HepG2 (cell line): Measurements from ENCODE around the gene ARL8B. TPM values are rescaled to one million over a fixed set of nuclear protein-coding genes. Genes with fewer than 3 reads are reported as not detected.

Experiments
- ATAC-seq: fragments of 200-7000 bp; cut with Tn5 transposase; 3 replicates; pipeline ENCODE4 v1.9.1; 2020; ENCODE audit warnings: mild to moderate bottlenecking, moderate library complexity
- BruUV-seq: library from RNA; stranded (reverse); fragments of 400-500 nt; replicated peaks from 2 replicates; lab custom pipeline; 2021; lab: Mats Ljungman, UMichigan
- CTCF ChIA-PET: fragments of 300-600 bp; formaldehyde crosslinking; extraction: SDS; loops from one replicate; lab custom pipeline; 2021; ENCODE audit warnings: low total read pairs, inconsistent platforms, low intra/inter-chr PET ratio; lab: Yijun Ruan, JAX
- POLR2A ChIA-PET: fragments of 350-600 bp; sonication (Branson Sonifier 250); formaldehyde crosslinking; loops from one replicate; lab custom pipeline; 2020; ENCODE audit warnings: antibody characterized with exemption, inconsistent platforms; lab: Yijun Ruan, JAX
- DNase-seq: peaks from one replicate; pipeline ENCODE4 v3.0.0-alpha.2; 2015; ENCODE audit warnings: low spot score
- FAIRE-seq: peaks from 3 replicates; lab custom pipeline; 2011; peaks lifted over from hg19 to GRCh38; lab: Jason Lieb, UNC
- H2AFZ ChIP-seq: one replicate; pipeline ENCODE4 v1.6.1; 2011; ENCODE audit warnings: low read length, inconsistent platforms
- H3K27ac ChIP-seq: fragments of 300-600 bp; 3 replicates; pipeline ENCODE4 v1.8.0; 2011; ENCODE audit warnings: mixed run types, mild to moderate bottlenecking, mixed read lengths, low read length, inconsistent platforms; ENCODE audit not compliant: insufficient read depth; ENCODE audit errors: extremely low read length
- H3K27me3 ChIP-seq, 2 experiments: fragments of 200-600 bp in 1 of 2; 2 replicates in 1 of 2; 3 replicates in 1 of 2; pipeline versions ENCODE4 v1.6.0 to v1.8.0; 2011; ENCODE audit warnings: low read length in 2 of 2, mild to moderate bottlenecking in 2 of 2, moderate library complexity in 2 of 2, inconsistent platforms in 1 of 2; ENCODE audit not compliant: insufficient read depth in 2 of 2, control insufficient read depth in 1 of 2
- H3K36me3 ChIP-seq, 2 experiments: fragments of 200-600 bp in 1 of 2; replicated peaks in 1 of 2; 2 replicates in 1 of 2; 3 replicates in 1 of 2; pipeline versions ENCODE4 v1.5.1 to v1.8.0; 2011; ENCODE audit warnings: low read length in 2 of 2, inconsistent platforms in 1 of 2; ENCODE audit not compliant: insufficient read depth in 2 of 2, control insufficient read depth in 1 of 2
- H3K4me1 ChIP-seq: 2 replicates; pipeline ENCODE4 v1.5.1; 2012; ENCODE audit warnings: low read length, inconsistent platforms; ENCODE audit not compliant: insufficient read depth
- H3K4me2 ChIP-seq: 2 replicates; pipeline ENCODE4 v1.6.0; 2011; ENCODE audit warnings: low read depth, low read length, inconsistent platforms
- H3K4me3 ChIP-seq, 3 experiments: fragments of 200-600 bp in 1 of 3; sonication (generic), shearing (Covaris generic) in 1 of 3; replicated peaks in 1 of 3; 2 replicates each; pipeline ENCODE4 v1.5.1; 2011 to 2016; ENCODE audit warnings: low read length in 3 of 3, inconsistent platforms in 2 of 3, low read depth in 2 of 3, mild to moderate bottlenecking in 2 of 3, control low read depth in 1 of 3, mixed read lengths in 1 of 3; ENCODE audit not compliant: insufficient read depth in 1 of 3
- H3K79me2 ChIP-seq: one replicate; pipeline ENCODE4 v1.6.1; 2011; ENCODE audit warnings: low read length, inconsistent platforms; ENCODE audit not compliant: insufficient read depth
- H3K9ac ChIP-seq: 2 replicates; pipeline ENCODE4 v1.6.0; 2011; ENCODE audit warnings: mild to moderate bottlenecking, low read depth, low read length, inconsistent platforms; ENCODE audit not compliant: insufficient read depth
- H3K9me3 ChIP-seq: 2 replicates; pipeline ENCODE4 v1.5.1; 2012; ENCODE audit warnings: mild to moderate bottlenecking, low read length
- H4K20me1 ChIP-seq: 2 replicates; pipeline ENCODE4 v1.6.0; 2011; ENCODE audit warnings: inconsistent platforms, mild to moderate bottlenecking, low read length, moderate library complexity; ENCODE audit not compliant: insufficient read depth
- CREM ChIP-seq, 2 experiments: sonication (generic) in 1 of 2; formaldehyde crosslinking in 1 of 2; IDR thresholded peaks; 2 replicates each; pipeline versions ENCODE4 v1.4.0 to v1.6.1; 2016 to 2020; ENCODE audit warnings: antibody characterized with exemption in 1 of 2, mild to moderate bottlenecking in 1 of 2, missing genetic modification reagents in 1 of 2
- HNRNPH1 ChIP-seq: fragments of 200-400 bp; formaldehyde crosslinking; optimal IDR thresholded peaks from 2 replicates; pipeline ENCODE3; 2017; ENCODE audit warnings: mild to moderate bottlenecking, low read depth, low read length
- JUN ChIP-seq: sonication (generic); formaldehyde crosslinking; IDR thresholded peaks from 2 replicates; pipeline ENCODE4 v1.4.0; 2020; ENCODE audit warnings: mild to moderate bottlenecking, missing genetic modification reagents
- MEIS1 ChIP-seq: sonication (generic); formaldehyde crosslinking; IDR thresholded peaks from 2 replicates; pipeline ENCODE4 v1.9.0; 2021; ENCODE audit warnings: mild to moderate bottlenecking, missing genetic modification reagents, moderate library complexity, borderline replicate concordance
- NAIF1 ChIP-seq: sonication (generic); formaldehyde crosslinking; IDR thresholded peaks from 2 replicates; pipeline ENCODE4 v1.5.0; 2020; ENCODE audit warnings: mild to moderate bottlenecking, missing genetic modification reagents, borderline replicate concordance
- TAF1 ChIP-seq: sonication (generic); formaldehyde crosslinking; IDR thresholded peaks from 2 replicates; pipeline ENCODE4 v1.4.0; 2020; ENCODE audit warnings: missing genetic modification reagents
- ZBTB20 ChIP-seq: sonication (generic); formaldehyde crosslinking; IDR thresholded peaks from 2 replicates; pipeline ENCODE4 v1.8.1; 2023; ENCODE audit warnings: missing genetic modification reagents, low read depth, mild to moderate bottlenecking, borderline replicate concordance
- ZBTB25 ChIP-seq: IDR thresholded peaks from 2 replicates; pipeline ENCODE4 v1.6.1; 2018; ENCODE audit warnings: missing genetic modification reagents
- ZNF335 ChIP-seq: sonication (generic); formaldehyde crosslinking; IDR thresholded peaks from 2 replicates; pipeline ENCODE4 v1.4.0; 2020; ENCODE audit warnings: missing genetic modification reagents
- ZNF773 ChIP-seq: sonication (generic); formaldehyde crosslinking; IDR thresholded peaks from 2 replicates; pipeline ENCODE4 v1.4.0; 2020; ENCODE audit warnings: missing genetic modification reagents, borderline replicate concordance
- ZNF879 ChIP-seq: sonication (generic); formaldehyde crosslinking; IDR thresholded peaks from 2 replicates; pipeline ENCODE4 v1.8.1; 2023; ENCODE audit warnings: missing genetic modification reagents
- ZSCAN5A ChIP-seq: sonication (generic); formaldehyde crosslinking; IDR thresholded peaks from 2 replicates; pipeline ENCODE4 v1.8.0; 2022; ENCODE audit warnings: mild to moderate bottlenecking, missing genetic modification reagents, borderline replicate concordance
- WGBS: methylation state at CpG from one replicate; pipeline ENCODE4 v1.1.6; 2017; ENCODE audit warnings: low lambda C conversion rate; 5-methylcytosine and 5-hydroxymethylcytosine counted together
- in situ Hi-C: cut with HindIII; loops from 2 replicates; pipeline ENCODE4 v1.10.0; 2017; ENCODE audit warnings: low pct_unique_long_range_greater_than_20kb; ENCODE audit not compliant: extremely low pct_ligation_motif_present
- intact Hi-C: fragments of 100-400 bp; cut with micrococcal nuclease; formaldehyde crosslinking; loops from one replicate; pipeline ENCODE4 v1.10.0; 2022; ENCODE audit not compliant: unreplicated experiment
- polyA plus RNA-seq, 8 experiments: library from polyadenylated mRNA; depleted of rRNA in 3 of 8; stranded (reverse) in 7 of 8; unstranded in 1 of 8; fragments of >200 nt; fragmentation: Illumina TruSeq in 4 of 8; extraction: Trizol in 4 of 8; gene quantifications; 2 replicates each; pipeline versions ENCODE4 v1.2.1 to v1.2.3, GENCODE V29; 2011 to 2016; ENCODE audit warnings: low read depth in 4 of 8, missing spikeins in 1 of 8, mixed read lengths in 1 of 8; ENCODE audit not compliant: insufficient read depth in 1 of 8
- total RNA-seq, 5 experiments: library from RNA; depleted of rRNA; stranded (reverse); fragments of >200 nt; fragmentation: Illumina TruSeq; extraction: Trizol; gene quantifications; 2 replicates each; pipeline ENCODE4 v1.2.3, GENCODE V29; 2016; ENCODE audit warnings: low read depth in 1 of 5
- TF ChIP-seq, protein P1 (sequence below): sonication (generic); formaldehyde crosslinking; IDR thresholded peaks from 2 replicates; pipeline ENCODE4 v1.4.0; 2020; ENCODE audit warnings: missing genetic modification reagents

Gene ARL8B
- total and polyA plus RNA-seq, 2 of the 13 experiments (the other 11 are each of a cell fraction or from before 2014, with no cell fraction given): 23.5 to 30.4 TPM

- no peak for TF ChIP-seq JUN (CRISPR knock-in tag)
- no peak for TF ChIP-seq ZSCAN5A
- no peak for TF ChIP-seq NAIF1 (CRISPR knock-in tag)
- H4K20me1 ChIP-seq: peaks cover 3% of the 10 kb centered on the region; the same call in 1 of the 2 replicates
- WGBS: 79% methylated on average over 5 of the region's 5 CpGs
Measured at GRCh38 chr3:5198986-5199731, 77.1 kb downstream of the ARL8B start.

DNA sequence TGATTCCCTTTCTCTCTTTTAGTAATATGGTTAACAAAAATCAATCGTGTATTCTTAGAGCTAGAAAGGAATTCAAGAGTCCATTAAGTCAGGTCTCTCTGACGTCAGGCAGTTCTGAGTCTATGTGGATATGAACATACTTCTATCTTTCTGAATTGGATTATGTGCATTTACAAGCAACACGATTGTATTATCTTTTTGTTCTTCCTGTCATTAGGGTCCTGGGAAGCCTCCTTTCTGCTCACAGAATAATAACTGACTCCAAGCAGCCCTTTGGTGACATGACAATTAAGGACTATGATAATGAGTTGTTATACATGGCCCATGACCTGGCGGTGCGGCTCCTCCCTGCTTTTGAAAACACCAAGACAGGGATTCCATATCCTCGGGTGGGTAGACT, 79.4 kb downstream of the ARL8B start:
- Histone ChIP-seq H3K4me2 (no peak overlapping the region), H3K4me3 (no peak overlapping the region), H3K27ac (no peak overlapping the region), H3K79me2 (peaks cover 16% of the 10 kb centered on the region), H3K27me3 (no peaks in the 10 kb centered on the region; a peak in 1 of 5 replicates), H3K9me3 (no peaks in the 10 kb centered on the region), H3K36me3 (peaks cover 23 to 82% of the 10 kb centered on the region in 2 experiments), H3K9ac (no peak overlapping the region), H3K4me1 (peaks cover 16% of the 10 kb centered on the region), H2AFZ (no peak overlapping the region), H4K20me1 (0 out of 2 replicates have a peak, but pooled peaks cover 3% of the 10 kb centered on the region)
- FAIRE-seq (no peak), DNase-seq (no peak), ATAC-seq (no peak)
- intact Hi-C loops (no loop called here), in situ Hi-C loops (no loop called here)
- CTCF ChIA-PET: no interaction called here
- no TSS peak for BruUV-seq
- WGBS: 96% methylated on average over 6 of the region's 6 CpGs
- POLR2A ChIA-PET: no interaction called here
- TF ChIP-seq, protein P1, sequence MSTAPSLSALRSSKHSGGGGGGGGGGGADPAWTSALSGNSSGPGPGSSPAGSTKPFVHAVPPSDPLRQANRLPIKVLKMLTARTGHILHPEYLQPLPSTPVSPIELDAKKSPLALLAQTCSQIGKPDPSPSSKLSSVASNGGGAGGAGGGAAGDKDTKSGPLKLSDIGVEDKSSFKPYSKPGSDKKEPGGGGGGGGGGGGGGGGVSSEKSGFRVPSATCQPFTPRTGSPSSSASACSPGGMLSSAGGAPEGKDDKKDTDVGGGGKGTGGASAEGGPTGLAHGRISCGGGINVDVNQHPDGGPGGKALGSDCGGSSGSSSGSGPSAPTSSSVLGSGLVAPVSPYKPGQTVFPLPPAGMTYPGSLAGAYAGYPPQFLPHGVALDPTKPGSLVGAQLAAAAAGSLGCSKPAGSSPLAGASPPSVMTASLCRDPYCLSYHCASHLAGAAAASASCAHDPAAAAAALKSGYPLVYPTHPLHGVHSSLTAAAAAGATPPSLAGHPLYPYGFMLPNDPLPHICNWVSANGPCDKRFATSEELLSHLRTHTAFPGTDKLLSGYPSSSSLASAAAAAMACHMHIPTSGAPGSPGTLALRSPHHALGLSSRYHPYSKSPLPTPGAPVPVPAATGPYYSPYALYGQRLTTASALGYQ: no peak
- TF ChIP-seq TAF1 (CRISPR knock-in tag) (no peak), HNRNPH1 (no peak), ZNF879 (CRISPR knock-in tag) (no peak), ZBTB25 (CRISPR knock-in tag) (no peak), ZBTB20 (no peak), ZNF335 (no peak), MEIS1 (CRISPR knock-in tag) (no peak), ZNF773 (no peak), CREM (IDR thresholded peaks at IDR 0.05) (no peak), CREM (CRISPR knock-in tag; IDR thresholded peaks at IDR 0.05) (no peak)

More at GRCh38 chr3:5198986-5199731, 77.1 kb downstream of the ARL8B start:
- in situ Hi-C loops (no loop called here), intact Hi-C loops (no loop called here)
- ChIA-PET CTCF (no interaction called here), POLR2A (interaction anchor here (2.9 kb wide), 1 partner anchor 11 kb away, joined by 15 read pairs; the partner anchor contains the start of gene EDEM1)
- no TSS peak for BruUV-seq
- H3K4me2 ChIP-seq: no peak overlapping the region
- DNase-seq: no peak
- no peak for ATAC-seq
- no peaks in the 10 kb centered on the region for H3K9me3 ChIP-seq
- H3K27ac ChIP-seq: no peak overlapping the region
- H3K79me2 ChIP-seq: peaks cover 39% of the 10 kb centered on the region
- H2AFZ ChIP-seq: no peak overlapping the region
- no peak overlapping the region for H3K4me3 ChIP-seq
- H3K27me3 ChIP-seq: no peaks in the 10 kb centered on the region
- peaks cover 14 to 67% of the 10 kb centered on the region in 2 experiments for H3K36me3 ChIP-seq
- H3K4me1 ChIP-seq: peaks cover 40% of the 10 kb centered on the region
- no peak overlapping the region for H3K9ac ChIP-seq
- FAIRE-seq: no peak
